Upper lobe of left lung (tissue), 6 donors: ENCODE measurements around the gene EVA1B. TPM values are rescaled to one million over a fixed set of nuclear protein-coding genes. Genes with fewer than 3 reads are reported as not detected.
A peak's percentile ranks its signal among the peaks of the same experiment; 100 is the strongest.

Experiments
- ATAC-seq, 2 donors: fragments of 200-7000 bp; cut with Tn5 transposase; one replicate each; pipeline ENCODE4 v1.9.1; 2022; ENCODE audit warnings: mild to moderate bottlenecking in 2 of 2, moderate library complexity in 2 of 2; ENCODE audit not compliant: low FRiP score in 2 of 2
- DNase-seq, 2 donors: peaks; one replicate each; pipeline ENCODE4 v3.0.0-alpha.2; 2019 to 2020
- H3K27ac ChIP-seq, 4 donors: fragments of 200-600 bp; sonication (generic); one replicate each; pipeline ENCODE4 v1.5.1; 2016 to 2019
- H3K27me3 ChIP-seq, 4 donors: fragments of 200-600 bp; sonication (generic); one replicate each; pipeline ENCODE4 v1.5.1; 2017 to 2019
- H3K36me3 ChIP-seq, 4 donors: fragments of 200-600 bp; sonication (generic); one replicate each; pipeline ENCODE4 v1.5.1; 2016 to 2019
- H3K4me1 ChIP-seq, 4 donors: fragments of 200-600 bp; sonication (generic); one replicate each; pipeline ENCODE4 v1.5.1; 2018 to 2019
- H3K4me3 ChIP-seq, 4 donors: fragments of 200-600 bp; sonication (generic); one replicate each; pipeline ENCODE4 v1.5.1; 2017 to 2019; ENCODE audit warnings: mild to moderate bottlenecking in 2 of 4, moderate library complexity in 1 of 4
- H3K9me3 ChIP-seq, 4 donors: fragments of 200-600 bp; sonication (generic); one replicate each; pipeline ENCODE4 v1.5.1; 2018 to 2019
- EP300 ChIP-seq, 4 donors: sonication (generic); formaldehyde crosslinking; IDR thresholded peaks; one replicate each; pipeline ENCODE4 v1.5.1; 2017; ENCODE audit warnings: antibody characterized with exemption in 4 of 4, control low read depth in 2 of 4
- POLR2A ChIP-seq, 4 donors: fragments of 450-650 bp; IDR thresholded peaks; one replicate each; pipeline ENCODE4 v1.5.1; 2016 to 2017; ENCODE audit warnings: antibody characterized with exemption in 4 of 4, mild to moderate bottlenecking in 2 of 4
- POLR2AphosphoS5 ChIP-seq, 2 donors: sonication (generic); formaldehyde crosslinking; IDR thresholded peaks; one replicate each; pipeline ENCODE4 v1.5.1; 2017; ENCODE audit warnings: antibody characterized with exemption in 2 of 2
- WGBS, 2 donors: methylation state at CpG; one replicate each; pipeline ENCODE4 v1.1.5; 2017 to 2018; 5-methylcytosine and 5-hydroxymethylcytosine counted together
- total RNA-seq, 6 donors: library from RNA; depleted of rRNA in 4 of 6; stranded (reverse); fragments of >200 nt in 4 of 6; gene quantifications; one replicate each; pipeline versions ENCODE4 v1.1.0 to v1.2.1, GENCODE V29; 2016 to 2021
- TF ChIP-seq, protein P1 (sequence below), 6 experiments: fragments of 450-650 bp in 4 of 6; fragments of 200-600 bp in 2 of 6; sonication (generic) in 2 of 6; IDR thresholded peaks; one replicate each; pipeline ENCODE4 v1.5.1; 2016 to 2019; ENCODE audit warnings: antibody characterized with exemption in 6 of 6
- donor health status: DM: no; HTN: no; CAD: no; lungs with moderate emphysema.
- donor health status: DM: no; HTN: yes; CAD: no; lungs with severe emphysema.

Gene EVA1B
- total RNA-seq, 6 donors from 2014 or later, result 24.3 to 97.9 (median 36.6) TPM

GRCh38 chr1:36303244-36303643 is 20.2 kb downstream of the EVA1B start:
- H3K9me3 ChIP-seq, result no peaks in the 10 kb centered on the region
- H3K36me3 ChIP-seq, result peaks cover 15 to 63% (median 49%) of the 10 kb centered on the region in 4 donors
- no peak for DNase-seq
- no peak for TF ChIP-seq POLR2A (IDR thresholded peaks at IDR 0.05)
- no peak for TF ChIP-seq POLR2AphosphoS5 (IDR thresholded peaks at IDR 0.05)
- TF ChIP-seq EP300 (IDR thresholded peaks at IDR 0.05), result no peak
- TF ChIP-seq, protein P1, sequence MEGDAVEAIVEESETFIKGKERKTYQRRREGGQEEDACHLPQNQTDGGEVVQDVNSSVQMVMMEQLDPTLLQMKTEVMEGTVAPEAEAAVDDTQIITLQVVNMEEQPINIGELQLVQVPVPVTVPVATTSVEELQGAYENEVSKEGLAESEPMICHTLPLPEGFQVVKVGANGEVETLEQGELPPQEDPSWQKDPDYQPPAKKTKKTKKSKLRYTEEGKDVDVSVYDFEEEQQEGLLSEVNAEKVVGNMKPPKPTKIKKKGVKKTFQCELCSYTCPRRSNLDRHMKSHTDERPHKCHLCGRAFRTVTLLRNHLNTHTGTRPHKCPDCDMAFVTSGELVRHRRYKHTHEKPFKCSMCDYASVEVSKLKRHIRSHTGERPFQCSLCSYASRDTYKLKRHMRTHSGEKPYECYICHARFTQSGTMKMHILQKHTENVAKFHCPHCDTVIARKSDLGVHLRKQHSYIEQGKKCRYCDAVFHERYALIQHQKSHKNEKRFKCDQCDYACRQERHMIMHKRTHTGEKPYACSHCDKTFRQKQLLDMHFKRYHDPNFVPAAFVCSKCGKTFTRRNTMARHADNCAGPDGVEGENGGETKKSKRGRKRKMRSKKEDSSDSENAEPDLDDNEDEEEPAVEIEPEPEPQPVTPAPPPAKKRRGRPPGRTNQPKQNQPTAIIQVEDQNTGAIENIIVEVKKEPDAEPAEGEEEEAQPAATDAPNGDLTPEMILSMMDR (IDR thresholded peaks at IDR 0.05), result no peak
- no peak overlapping the region for H3K4me3 ChIP-seq
- no peak overlapping the region for H3K27ac ChIP-seq
- 80 to 85% methylated on average over 5 of the region's 5 CpGs for WGBS, 2 donors
- H3K27me3 ChIP-seq, result no peaks in the 10 kb centered on the region
- ATAC-seq, result no peak
- H3K4me1 ChIP-seq, result peaks cover 20 to 40% (median 35%) of the 10 kb centered on the region in 4 donors

GRCh38 chr1:36301220-36301619 is 22.2 kb downstream of the EVA1B start:
- TF ChIP-seq, protein P1 (IDR thresholded peaks at IDR 0.05), result no peak
- no peak for TF ChIP-seq POLR2AphosphoS5 (IDR thresholded peaks at IDR 0.05)
- TF ChIP-seq EP300 (IDR thresholded peaks at IDR 0.05), result no peak
- no peak for TF ChIP-seq POLR2A (IDR thresholded peaks at IDR 0.05)
- no peaks in the 10 kb centered on the region for H3K27me3 ChIP-seq
- no peak overlapping the region for H3K4me3 ChIP-seq
- peaks cover 15 to 83% (median 58%) of the 10 kb centered on the region in 4 donors for H3K36me3 ChIP-seq
- DNase-seq (no peak), ATAC-seq (no peak)
- peaks cover 14 to 28% (median 22%) of the 10 kb centered on the region in 4 donors for H3K4me1 ChIP-seq
- no peaks in the 10 kb centered on the region for H3K9me3 ChIP-seq
- H3K27ac ChIP-seq, result peak overlapping the region in 3 of 4 donors; percentile 18 to 47 (median 31)
- 67 to 84% methylated on average over 1 of the region's 1 CpG for WGBS, 2 donors

DNA sequence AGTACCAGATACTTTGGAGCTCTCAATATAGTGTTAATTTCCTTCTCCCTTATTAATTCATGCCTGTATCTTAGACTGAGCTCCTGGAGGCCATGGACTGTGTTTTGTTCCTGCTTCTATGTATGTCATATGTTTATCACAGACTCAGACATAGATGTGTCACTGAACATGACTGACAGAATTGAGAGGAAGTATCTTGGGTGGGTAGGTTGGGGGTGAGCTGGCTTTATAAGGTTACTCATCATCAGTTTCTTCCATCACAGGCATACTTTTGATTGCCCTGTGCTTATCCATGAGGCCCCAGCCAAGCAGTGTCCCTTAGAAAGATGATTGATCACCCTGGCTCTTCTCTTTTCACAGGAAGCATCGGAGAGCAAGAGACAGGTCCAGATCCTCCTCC is 22.9 kb downstream of the EVA1B start:
- ATAC-seq (peak; percentile 15 to 48), DNase-seq (no peak)
- H3K4me1 ChIP-seq, result peaks cover 7 to 21% (median 15%) of the 10 kb centered on the region in 4 donors
- 73 to 100% methylated on average over 1 of the region's 1 CpG for WGBS, 2 donors
- peaks cover 15 to 90% (median 59%) of the 10 kb centered on the region in 4 donors for H3K36me3 ChIP-seq
- no peaks in the 10 kb centered on the region for H3K9me3 ChIP-seq
- peak overlapping the region in 3 of 4 donors; percentile 32 to 67 (median 47) for H3K27ac ChIP-seq
- no peak overlapping the region for H3K4me3 ChIP-seq
- TF ChIP-seq POLR2A (IDR thresholded peaks at IDR 0.05) (no peak), EP300 (IDR thresholded peaks at IDR 0.05) (no peak), POLR2AphosphoS5 (IDR thresholded peaks at IDR 0.05) (no peak)
- TF ChIP-seq, protein P1 (IDR thresholded peaks at IDR 0.05), result no peak
- H3K27me3 ChIP-seq, result no peaks in the 10 kb centered on the region

- Histone ChIP-seq H3K4me1 (peaks cover 7 to 17% (median 11%) of the 10 kb centered on the region in 4 donors), H3K27ac (no peak overlapping the region), H3K4me3 (no peak overlapping the region), H3K36me3 (peaks cover 20 to 93% (median 64%) of the 10 kb centered on the region in 4 donors), H3K9me3 (no peaks in the 10 kb centered on the region), H3K27me3 (no peaks in the 10 kb centered on the region)
- ATAC-seq (no peak), DNase-seq (no peak)
- WGBS, 2 donors, result 87 to 96% methylated on average over 5 of the region's 5 CpGs
- TF ChIP-seq POLR2AphosphoS5 (IDR thresholded peaks at IDR 0.05), result no peak
- no peak for TF ChIP-seq POLR2A (IDR thresholded peaks at IDR 0.05)
- TF ChIP-seq EP300 (IDR thresholded peaks at IDR 0.05), result no peak
- TF ChIP-seq, protein P1 (IDR thresholded peaks at IDR 0.05), result no peak
These were observed 24.8 kb downstream of the EVA1B start for GRCh38 chr1:36298640-36299039.

DNA sequence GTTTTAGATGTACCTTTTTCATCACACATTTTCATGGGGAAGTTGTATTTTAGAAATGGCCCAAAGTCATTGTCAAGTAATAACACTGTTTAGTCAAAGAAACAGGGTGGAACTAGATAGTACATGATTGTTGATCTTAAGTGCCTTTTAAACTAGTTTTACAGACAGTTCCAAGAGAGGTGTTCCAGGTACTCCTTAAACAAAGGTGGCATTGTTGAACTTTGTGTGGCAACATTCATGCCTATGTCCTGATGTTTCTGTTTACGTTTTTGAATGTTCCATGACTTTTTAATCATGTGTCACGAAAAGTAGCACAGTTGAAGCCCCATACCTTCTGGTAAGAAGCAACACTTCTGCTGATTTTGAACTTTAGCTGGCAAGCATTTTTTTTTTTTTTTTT is 26.4 kb downstream of the EVA1B start:
- H3K27ac ChIP-seq, result peak overlapping the region in 1 of 4 donors; percentile 29
- H3K4me3 ChIP-seq, result no peak overlapping the region
- DNase-seq, result no peak
- H3K9me3 ChIP-seq, result no peaks in the 10 kb centered on the region
- peaks cover 7 to 17% (median 11%) of the 10 kb centered on the region in 4 donors for H3K4me1 ChIP-seq
- H3K36me3 ChIP-seq, result peaks cover 24 to 92% (median 63%) of the 10 kb centered on the region in 4 donors
- 83 to 89% methylated on average over 2 of the region's 2 CpGs for WGBS, 2 donors
- H3K27me3 ChIP-seq, result no peaks in the 10 kb centered on the region
- TF ChIP-seq POLR2AphosphoS5 (IDR thresholded peaks at IDR 0.05), result no peak
- TF ChIP-seq POLR2A (IDR thresholded peaks at IDR 0.05), result no peak
- TF ChIP-seq, protein P1 (IDR thresholded peaks at IDR 0.05), result no peak
- no peak for TF ChIP-seq EP300 (IDR thresholded peaks at IDR 0.05)
- ATAC-seq, result no peak
